Measurements from ENCODE around the gene PSME3IP1. TPM values are rescaled to one million over a fixed set of nuclear protein-coding genes. Genes with fewer than 3 reads are reported as not detected.

The PSME3IP1 gene
- total and polyA plus RNA-seq, 2 of the 8 experiments (the other 6 are each of a cell fraction or from before 2014, with no cell fraction given): 95.1 to 98.3 TPM

GRCh38 chr16:57229079-57229478, 43.2 kb upstream of the PSME3IP1 start (continued):
- TF ChIP-seq NRF1 (IDR thresholded peaks at IDR 0.05; ENCODE audit: low read depth, low read length) (no peak), CREB1 (IDR thresholded peaks at IDR 0.05) (no peak)
